GM12865 (cell line): ENCODE results near the gene RNGTT.

ENCODE experiments used
- DNase-seq: peaks from one replicate; pipeline ENCODE4 v3.0.0; 2010; ENCODE audit warnings: low read depth
- H3K4me3 ChIP-seq: 2 replicates; pipeline ENCODE4 v1.5.1; 2011; ENCODE audit warnings: mild to moderate bottlenecking, low read depth, low read length, control low read depth
- CTCF ChIP-seq: IDR thresholded peaks from 2 replicates; pipeline ENCODE4 v1.5.1; 2011; ENCODE audit warnings: low read length, control low read depth, low read depth, inconsistent platforms; ENCODE audit not compliant: insufficient read depth; ENCODE audit errors: missing control alignments

The RNGTT gene

GRCh38 chr6:88626460-88626859 is 337.0 kb downstream of the RNGTT start:
- no peak for DNase-seq
- no peak for TF ChIP-seq CTCF
- H3K4me3 ChIP-seq, result no peak overlapping the region

- DNase-seq, result no peak
- no peak overlapping the region for H3K4me3 ChIP-seq
- TF ChIP-seq CTCF, result no peak
These were observed 339.9 kb downstream of the RNGTT start for GRCh38 chr6:88623531-88623930.

- TF ChIP-seq CTCF, result no peak
- no peak overlapping the region for H3K4me3 ChIP-seq
- DNase-seq, result no peak
These were observed 343.5 kb downstream of the RNGTT start for GRCh38 chr6:88619951-88620350.

GRCh38 chr6:88616380-88616779 is 347.0 kb downstream of the RNGTT start:
- DNase-seq, result peak; percentile 67
- TF ChIP-seq CTCF, result no peak
- no peak overlapping the region for H3K4me3 ChIP-seq

GRCh38 chr6:88614316-88614877 is 349.0 kb downstream of the RNGTT start:
- TF ChIP-seq CTCF, result no peak
- peak; percentile 29 for DNase-seq
- no peak overlapping the region for H3K4me3 ChIP-seq

- DNase-seq, result peak; percentile 77
- no peak overlapping the region for H3K4me3 ChIP-seq
- TF ChIP-seq CTCF, result no peak
These were observed 350.8 kb downstream of the RNGTT start for GRCh38 chr6:88612631-88613030.

- no peak overlapping the region for H3K4me3 ChIP-seq
- no peak for DNase-seq
- no peak for TF ChIP-seq CTCF
These were observed 351.7 kb downstream of the RNGTT start for GRCh38 chr6:88611721-88612120.
